Stimulated activated CD8-positive, alpha-beta memory T cell treated with anti-CD3 and anti-CD28 coated beads, Interleukin-12 subunit alpha, Interleukin-12 subunit beta, amount 100 ng/mL, for 4 hours (primary cell): Measurements from ENCODE around the gene SERBP1.
"Not testable (repeated sequence)": the region's sequence is repeated elsewhere in the genome, so short reads cannot be mapped to it uniquely, and the experiment has no call there.

ENCODE experiments used
- DNase-seq: peaks from one replicate; pipeline ENCODE4 v3.0.0-alpha.2; 2020; ENCODE audit warnings: low read depth

SERBP1 gene

DNA sequence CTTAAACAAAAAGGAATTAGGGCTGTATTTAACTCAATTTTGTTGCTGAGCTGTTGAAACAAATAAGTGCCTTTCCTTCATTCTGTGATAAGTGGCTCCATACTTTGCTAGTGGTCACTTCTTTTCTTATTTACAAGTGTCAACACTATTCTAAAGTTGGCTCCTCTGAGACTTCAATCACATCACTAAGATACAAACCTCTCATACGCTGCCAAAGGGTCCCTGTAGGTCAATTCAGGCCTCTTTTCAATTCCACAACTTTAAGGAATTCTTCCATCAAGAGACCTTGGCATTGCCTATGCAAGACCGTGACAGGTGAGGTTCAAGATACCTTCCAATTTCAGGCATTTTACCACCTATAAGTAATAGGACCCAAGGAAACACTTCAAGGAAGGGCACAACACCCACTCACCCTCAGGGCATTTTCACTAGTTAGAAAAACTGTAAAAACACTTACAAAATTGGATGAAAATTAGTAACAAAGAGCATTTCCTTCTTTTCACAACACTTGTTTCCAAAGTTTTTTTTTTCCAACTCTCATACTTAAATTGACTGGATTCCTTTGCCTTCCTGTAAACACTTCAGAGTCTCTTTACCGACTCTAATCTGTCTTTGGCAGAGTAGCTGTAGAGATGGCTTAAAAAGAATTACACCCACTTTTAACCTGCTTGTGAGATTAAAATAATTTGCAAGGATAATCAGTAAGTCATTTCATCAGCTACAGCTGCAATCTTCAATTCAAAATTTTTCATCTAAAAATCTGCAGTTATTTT is 24.5 kb downstream of the SERBP1 start:
- DNase-seq, result no peak

DNA sequence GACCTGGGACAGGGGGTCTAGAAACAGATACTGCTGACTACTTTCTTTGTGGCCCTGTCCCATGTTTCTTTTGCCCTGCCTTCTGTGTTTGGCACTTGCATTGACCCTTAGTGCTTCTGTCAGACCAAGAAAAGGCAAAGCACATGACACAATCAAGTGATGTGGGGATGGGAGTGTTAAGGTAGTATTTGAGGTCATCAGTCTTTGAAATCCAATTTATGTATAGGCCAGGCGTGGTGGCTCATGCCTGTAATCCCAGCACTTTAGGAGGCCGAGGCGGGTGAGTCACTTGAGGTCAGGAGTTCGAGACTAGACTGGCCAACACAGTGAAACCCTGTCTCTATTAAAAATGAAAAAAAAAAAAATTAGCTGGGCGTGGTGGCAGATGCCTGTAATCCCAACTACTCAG is 26.0 kb downstream of the SERBP1 start:
- no peak for DNase-seq

DNA sequence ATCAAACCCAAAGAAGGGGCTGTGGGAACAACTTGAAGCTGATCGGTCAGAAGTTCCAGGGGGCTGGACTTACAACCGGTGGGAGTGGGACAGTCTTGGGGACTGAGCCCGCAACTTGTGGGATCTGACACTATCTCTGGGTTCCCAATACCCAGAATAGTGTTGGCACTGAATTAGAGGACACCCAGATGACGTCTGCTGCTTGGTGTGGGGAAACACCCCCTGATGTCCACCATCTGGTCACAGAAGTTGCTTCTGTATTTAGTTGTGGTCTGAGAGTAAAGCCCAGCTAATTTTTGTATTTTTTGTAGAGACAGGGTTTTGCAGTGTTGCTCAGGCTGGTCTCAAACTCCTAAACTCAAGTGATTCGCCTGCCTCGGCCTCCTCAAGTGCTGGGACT is 28.8 kb downstream of the SERBP1 start:
- no peak for DNase-seq

DNA sequence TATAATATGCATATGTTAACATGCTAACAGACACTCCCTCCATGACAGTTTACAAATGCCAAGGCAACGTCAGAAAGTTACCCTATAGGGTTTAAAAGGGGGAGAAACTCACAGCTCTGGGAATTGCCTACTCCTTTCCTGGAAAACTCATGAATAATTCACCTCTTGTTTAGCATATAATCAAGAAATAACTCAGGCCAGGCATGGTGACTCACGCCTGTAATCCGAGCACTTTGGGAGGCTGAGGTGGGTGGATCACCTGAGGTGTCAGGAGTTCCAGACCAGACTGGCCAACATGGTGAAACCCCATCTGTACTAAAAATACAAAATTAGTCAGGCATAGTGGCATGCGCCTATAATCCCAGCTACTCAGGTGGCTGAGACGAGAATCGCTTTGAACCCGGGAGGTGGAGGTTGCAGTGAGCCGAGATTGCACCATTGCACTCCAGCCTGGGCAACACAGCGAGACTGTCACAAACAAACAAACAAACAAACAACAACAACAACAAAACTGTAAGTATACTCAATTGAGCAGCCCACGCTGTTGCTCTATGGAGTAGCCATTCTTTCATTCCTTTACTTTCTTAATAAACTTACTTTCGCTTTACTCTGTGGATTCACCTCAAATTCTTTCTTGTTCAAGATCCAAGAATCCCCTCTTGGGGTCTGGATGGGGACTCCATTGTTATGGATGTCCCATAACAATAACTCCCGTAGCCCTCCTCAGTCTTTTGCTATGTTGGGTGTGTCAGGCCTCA is 30.0 kb downstream of the SERBP1 start:
- DNase-seq, result not testable (repeated sequence)

DNA sequence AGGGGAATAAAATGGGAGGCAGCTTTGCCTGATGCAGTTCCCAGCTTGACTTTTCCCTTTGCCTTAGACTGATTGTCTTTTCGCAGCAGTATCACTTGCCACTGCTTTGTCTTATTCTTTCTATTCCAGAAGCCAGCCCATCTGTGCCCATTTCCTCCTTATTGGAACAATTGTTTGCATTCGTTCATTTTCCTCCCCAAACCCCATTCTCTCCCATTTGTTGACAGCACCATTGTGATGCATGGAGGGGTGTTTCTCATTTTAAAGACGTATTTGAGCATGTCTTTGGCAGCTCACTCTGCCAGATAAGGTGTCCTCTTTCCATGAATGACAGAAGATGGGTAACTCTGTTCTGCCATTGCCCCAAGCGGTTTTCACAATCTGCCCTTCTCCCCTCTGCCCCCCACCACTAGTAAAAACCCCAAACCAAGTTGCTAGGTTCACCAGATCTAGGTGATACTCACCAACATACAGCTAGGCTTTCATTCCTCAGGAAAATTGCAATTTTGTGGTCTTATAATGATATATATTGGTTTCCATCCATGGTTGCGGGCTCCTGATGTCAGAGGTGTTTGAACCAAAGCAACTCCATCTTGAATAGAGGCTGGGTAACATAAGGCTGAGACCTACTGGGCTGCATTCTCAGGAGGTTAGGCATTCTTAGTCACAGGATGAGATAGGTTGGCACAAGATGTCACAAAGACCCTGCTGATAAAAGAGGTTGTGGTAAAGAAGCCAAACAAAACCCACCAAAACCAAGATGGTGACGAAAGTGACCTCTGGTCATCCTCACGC is 30.8 kb downstream of the SERBP1 start:
- no peak for DNase-seq

DNA sequence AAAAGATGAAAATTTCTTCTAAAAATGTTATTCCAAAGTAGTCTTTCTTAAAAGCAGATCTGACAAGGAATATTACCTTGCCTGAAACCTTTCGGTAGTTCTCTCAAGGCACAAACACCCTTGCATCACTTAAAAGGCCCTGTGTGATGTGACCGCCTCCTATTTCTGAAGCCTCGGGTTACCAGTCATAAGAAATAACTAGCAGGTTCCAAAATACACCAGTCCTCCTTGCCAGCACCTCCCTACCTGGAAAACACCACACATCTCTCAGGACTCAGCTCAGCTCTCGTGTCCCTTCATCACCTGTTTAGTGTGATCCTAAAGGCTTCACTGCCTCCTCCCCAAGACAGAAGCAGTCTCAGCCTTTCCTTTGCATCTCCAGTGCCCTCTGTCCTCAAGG is 35.7 kb downstream of the SERBP1 start:
- DNase-seq, result no peak

DNA sequence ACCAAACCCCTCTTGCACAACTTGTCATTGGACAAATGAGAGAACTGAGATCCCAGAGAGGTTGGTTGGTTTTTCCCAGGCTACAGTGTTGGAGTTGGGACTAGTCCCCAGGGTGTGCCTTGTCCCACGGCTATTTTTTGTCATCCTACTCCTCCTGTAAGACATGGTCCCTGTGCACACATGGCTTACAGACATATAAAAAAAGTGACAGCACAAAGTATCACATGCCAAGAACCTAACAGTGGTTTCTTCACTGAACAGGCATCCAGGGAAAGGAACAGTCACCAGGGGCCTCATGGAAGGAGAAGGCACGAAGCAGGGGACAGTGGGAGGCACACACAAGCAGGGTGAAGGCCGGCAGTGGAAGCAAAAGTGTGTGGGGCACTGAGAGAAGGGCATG is 36.5 kb downstream of the SERBP1 start:
- no peak for DNase-seq

DNA sequence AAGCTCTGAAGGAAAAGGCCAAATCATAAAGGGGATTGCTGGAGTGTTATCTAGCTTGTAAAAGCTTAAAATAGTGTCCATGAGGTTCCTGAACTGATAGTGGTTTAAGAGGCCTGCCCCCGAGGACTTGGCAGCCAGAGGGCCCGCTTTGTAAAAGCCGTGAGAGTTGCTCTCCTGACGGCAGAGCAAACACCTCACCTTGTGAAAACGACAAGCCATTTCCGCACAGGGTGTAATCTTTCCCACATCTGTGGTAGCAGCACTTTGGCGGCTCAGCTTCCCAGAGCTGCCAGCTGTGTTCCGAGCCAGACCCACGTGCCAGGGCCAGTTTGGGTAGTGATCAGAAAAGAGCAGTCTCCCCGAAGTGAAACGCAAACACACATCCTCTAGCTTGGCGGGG is 37.0 kb downstream of the SERBP1 start:
- DNase-seq, result no peak

DNA sequence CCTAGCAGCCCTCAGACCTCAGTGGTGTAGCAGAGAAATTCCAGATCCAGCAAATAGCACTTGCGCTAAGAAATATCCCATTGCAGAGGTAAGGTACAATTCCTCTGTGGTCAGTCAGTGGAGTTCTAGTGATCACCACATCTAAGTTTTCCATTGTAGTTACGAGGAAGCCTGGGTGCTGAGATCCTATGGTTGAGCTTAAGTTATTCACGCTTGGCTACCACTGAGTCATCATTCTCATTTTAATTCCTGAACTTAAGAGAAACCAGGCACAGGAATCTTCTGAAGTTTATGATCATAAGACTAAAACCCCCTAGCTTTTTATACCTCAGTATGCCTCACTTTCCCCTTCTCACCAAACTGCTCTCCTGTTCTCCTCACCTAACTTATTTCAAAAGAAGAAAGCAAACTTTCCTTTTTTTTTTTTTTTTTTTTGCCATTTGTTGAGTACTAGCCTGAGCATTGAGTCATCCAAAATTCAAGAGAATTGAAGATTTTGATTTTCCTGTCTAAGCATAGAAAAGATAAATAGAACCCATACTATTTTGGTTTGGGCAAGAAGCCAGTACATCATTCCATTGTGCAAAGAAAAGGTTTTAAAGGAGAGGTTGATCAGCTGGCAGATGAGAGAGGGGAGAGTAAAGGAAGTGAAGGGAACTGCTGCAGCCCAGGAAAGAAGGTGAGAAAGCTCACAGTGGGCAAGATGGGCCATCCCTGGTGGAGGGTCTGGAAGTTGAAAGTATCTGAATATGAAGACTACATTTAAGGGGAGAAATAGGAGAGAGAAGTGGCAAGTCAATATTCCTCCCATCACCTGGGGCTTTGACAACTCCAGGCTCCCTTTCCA is 39.9 kb downstream of the SERBP1 start:
- DNase-seq, result no peak

DNA sequence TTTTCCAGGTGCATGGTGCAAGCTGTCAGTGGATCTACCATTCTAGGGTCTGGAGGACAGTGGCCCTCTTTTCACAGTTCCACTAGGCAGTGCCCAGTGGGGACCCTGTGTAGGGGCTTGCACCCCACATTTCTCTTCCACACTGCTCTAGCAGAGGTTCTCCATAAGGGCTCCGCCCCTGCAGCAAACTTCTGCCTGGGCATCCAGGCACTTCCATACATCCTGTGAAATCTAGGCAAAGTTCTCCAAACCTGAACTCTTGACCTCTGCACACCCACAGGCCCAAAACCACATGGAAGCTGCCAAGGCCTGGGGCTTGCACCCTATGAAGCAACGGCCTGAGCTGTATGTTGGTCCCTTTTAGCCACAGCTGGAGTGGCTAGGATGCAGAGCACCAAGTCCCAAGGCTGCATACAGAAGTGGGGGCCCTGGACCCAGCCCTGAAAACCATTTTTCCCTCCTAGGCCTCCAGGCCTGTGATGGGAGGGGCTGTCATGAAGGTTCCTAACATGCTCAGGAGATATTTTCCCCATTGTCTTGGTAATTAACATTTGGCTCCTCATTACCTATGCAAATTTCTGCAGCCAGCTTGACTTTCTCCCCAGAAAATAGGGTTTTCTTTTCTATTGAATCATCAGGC is 46.1 kb downstream of the SERBP1 start:
- DNase-seq, result no peak

DNA sequence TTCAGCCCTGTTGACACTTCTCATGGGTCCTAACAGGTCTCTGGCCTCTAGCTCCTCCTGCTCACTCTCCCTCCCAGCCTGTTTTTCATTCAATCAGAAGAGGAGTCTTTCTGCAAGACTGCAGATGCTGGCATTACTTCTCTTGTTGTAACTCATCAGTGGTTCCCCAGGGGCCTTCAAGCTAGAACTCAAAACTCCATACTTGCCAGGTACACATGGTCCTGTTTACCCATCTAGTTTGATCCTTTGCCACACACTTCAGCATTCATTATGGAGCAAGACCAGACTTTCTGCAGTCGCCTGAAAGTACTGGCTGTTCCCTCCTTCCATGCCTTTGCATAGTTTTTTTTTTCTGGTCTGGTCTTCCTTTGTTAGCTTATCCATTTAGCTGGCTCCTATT is 47.9 kb downstream of the SERBP1 start:
- DNase-seq, result no peak

DNA sequence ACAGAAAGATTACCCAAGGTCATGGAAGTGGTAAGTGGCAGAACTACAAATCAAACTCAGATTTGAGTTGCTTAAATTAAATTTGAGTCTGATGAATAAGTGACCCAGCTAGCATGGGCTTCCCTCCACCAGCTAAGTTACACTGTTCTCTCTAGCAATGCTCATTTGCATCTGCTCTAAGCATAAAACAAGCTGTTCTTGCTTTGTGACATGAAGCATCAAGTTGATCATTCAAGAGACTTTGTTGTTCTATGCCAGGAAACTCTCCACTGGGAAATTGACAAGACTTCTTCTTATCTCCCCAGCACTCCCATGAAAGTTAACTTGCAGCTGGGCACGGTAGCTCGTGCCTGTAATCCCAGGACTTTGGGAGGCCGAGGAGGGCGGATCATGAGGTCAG is 49.0 kb downstream of the SERBP1 start:
- DNase-seq, result no peak

DNA sequence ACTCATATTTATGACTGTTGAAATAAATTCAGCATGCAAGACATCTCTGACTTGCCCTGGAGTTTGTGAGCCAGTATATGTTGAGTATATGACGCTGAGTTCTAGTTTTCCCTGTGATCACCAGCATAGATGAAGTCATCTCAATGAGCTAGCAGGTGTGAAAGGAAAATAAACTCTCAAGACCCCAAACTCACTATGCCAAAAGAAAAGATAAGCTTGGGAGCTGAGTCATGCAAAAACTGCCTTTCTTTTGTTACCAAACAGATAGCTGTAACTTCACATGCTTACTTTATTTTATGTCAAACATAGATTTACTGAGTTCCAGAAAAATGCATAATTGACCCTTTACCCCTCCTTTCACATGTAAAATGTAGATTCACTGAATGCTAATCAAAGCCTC is 52.9 kb downstream of the SERBP1 start:
- DNase-seq, result no peak

DNA sequence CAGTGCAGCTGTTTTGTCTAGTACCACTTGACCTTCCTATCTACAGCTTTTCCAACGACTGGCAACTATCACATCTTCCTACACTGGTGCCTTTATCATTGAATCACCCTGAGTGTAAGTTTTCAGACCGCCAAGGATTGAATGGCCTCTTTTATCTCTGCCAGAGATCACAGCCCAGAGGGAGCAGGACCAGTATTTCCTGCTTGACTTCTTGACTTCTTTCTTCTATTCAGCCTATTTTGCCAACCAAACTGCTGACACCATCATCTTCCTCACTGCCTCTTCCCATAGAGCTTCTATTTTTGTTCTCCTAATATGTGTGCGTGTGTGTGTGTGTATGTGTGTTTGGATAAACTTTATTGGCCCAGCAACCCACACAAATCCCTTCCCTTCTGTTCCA is 53.8 kb downstream of the SERBP1 start:
- DNase-seq, result no peak

DNA sequence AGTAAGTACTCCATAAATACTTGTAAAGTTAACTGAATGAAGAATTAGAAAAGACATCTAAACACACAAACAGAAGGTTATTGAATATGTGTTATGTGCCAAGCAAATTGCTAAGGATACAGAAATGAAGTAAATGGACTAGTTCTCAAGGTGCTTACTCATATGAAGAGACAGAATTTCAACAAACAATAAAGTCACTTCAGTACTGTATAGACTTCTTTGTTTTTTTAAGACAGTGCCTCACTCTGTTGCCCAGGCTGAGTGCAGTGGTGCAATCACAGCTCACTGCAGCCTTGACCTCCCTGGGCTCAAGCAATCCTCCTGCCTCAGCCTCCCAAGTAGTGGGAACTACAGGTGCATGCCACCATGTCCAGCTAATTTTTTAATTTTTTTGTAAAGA is 57.3 kb downstream of the SERBP1 start:
- no peak for DNase-seq

DNA sequence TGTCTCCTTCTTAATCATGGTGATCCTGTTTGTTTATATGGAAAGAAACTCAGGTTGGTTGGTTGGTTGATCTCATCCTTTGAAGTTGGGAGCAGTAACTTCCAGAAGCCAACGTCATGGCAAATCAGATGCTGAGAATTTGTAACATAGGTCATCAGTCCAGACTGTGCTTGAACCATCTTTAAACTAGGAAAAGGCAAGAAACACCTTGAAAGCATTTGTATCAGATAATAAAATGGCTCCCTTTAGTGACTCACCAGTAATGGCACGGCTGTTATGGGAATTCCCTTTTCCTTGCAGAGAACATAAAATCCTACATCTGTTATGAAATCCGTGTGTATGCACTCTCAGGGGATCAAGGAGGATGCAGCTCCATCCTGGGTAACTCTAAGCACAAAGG is 58.1 kb downstream of the SERBP1 start:
- no peak for DNase-seq

DNA sequence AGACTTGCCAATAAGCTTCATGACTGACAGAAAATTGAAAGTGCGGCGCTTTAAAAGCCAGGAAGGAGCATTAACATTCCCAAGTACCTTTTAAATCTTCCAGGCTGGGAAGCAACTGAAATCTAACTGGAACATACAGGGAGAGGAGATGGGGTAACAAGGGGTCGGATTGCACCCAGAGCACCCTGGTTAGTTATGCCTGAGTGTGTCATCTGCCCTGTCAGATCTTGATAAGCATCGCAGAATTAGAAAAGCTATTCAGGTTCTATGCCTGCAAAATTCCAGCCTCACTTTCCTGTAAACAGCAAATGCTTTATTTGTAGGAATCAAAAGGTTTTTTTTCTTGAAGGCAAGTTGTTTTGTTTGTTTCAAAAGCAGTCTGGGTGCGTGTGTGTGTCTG is 58.5 kb downstream of the SERBP1 start:
- no peak for DNase-seq

DNA sequence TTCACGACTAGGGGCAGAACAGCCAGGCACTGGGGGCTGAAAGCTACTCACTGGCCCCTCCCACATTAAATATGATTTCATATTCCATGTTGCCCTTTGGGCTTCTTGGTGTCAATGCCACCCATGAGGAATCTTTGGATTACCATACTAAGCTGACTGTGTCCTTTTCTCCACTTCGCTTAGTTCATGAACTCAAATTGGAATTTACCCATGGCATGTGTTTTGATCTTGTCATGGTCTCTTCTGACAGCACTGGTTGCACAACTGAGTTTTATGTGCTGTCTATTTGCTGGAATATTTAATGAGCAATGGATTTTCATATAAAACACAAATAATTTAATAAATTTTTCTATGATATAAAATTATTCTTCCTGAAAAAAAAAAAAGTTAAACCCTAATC is 59.2 kb downstream of the SERBP1 start:
- DNase-seq, result no peak

DNA sequence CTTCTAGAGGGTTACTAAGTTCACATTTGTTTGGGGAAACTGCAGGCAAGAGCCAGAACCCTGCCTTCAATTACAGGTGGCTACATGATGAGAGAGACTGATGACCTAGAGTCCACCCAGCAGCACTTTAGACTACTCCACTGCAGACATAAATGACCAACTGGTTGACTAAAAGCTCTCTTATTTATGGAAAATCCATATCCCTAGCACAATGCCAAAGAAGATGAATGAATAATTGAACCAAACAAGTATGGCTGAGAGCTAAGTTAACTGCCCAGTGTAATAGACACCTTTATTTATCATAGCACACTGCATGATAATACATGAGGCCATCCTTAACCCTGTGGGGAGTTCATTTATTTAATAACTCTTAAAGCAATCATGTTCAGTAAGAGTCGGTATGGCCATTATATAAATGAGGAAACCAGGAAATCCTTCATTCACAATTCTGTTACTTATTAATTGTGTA is 62.1 kb downstream of the SERBP1 start:
- DNase-seq, result no peak

DNA sequence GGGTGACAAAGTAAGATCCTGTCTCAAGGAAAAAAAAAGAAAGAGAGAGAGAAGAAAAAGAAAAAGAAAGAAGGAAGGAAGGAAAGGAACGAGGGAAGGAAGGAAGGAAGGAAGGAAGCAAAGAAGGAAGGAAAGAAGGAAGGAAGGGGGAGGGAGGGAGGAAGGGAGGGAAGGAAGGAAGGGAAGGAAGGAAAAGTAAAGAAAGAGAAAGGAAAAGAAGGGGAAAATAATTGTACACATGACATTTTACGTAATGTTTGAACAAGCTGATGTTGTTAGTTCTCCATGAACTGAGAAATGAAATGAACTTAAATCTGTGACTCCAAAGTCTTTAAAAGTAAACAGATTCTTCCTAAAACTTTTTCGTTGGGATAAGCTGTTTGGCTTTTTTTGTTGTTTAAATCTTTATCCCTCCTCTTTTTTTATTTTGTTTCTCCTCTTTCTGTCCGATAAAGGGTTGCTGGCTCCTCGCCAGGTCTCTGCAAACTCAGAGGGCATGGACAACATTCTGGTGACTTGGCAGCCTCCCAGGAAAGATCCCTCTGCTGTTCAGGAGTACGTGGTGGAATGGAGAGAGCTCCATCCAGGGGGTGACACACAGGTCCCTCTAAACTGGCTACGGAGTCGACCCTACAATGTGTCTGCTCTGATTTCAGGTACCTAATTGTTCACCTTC is 62.7 kb downstream of the SERBP1 start:
- DNase-seq, result no peak

DNA sequence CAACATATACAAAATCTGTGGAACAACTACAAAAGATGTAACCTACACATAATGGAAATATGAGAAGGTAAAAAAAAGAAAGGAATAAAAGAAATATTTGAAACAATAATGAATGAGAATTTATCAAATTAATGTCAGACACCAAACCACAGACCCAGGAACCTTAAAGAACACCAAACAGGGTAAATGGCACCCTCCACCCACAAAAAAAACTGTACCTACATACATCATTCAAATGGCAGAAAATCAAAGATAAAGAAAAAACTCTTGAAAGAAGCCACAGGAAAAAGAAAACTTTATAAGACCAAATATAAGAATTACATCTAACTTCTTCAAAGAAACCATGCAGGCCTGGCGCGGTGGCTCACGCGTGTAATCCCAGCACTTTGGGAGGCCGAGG is 68.6 kb downstream of the SERBP1 start:
- DNase-seq, result no peak
